DMS153 (cell line): ENCODE results near the gene UNC119B.

Experiments
- DNase-seq: peaks from one replicate; lab custom pipeline; 2025; lab: John Stamatoyannopoulos, UW

The UNC119B gene

DNA sequence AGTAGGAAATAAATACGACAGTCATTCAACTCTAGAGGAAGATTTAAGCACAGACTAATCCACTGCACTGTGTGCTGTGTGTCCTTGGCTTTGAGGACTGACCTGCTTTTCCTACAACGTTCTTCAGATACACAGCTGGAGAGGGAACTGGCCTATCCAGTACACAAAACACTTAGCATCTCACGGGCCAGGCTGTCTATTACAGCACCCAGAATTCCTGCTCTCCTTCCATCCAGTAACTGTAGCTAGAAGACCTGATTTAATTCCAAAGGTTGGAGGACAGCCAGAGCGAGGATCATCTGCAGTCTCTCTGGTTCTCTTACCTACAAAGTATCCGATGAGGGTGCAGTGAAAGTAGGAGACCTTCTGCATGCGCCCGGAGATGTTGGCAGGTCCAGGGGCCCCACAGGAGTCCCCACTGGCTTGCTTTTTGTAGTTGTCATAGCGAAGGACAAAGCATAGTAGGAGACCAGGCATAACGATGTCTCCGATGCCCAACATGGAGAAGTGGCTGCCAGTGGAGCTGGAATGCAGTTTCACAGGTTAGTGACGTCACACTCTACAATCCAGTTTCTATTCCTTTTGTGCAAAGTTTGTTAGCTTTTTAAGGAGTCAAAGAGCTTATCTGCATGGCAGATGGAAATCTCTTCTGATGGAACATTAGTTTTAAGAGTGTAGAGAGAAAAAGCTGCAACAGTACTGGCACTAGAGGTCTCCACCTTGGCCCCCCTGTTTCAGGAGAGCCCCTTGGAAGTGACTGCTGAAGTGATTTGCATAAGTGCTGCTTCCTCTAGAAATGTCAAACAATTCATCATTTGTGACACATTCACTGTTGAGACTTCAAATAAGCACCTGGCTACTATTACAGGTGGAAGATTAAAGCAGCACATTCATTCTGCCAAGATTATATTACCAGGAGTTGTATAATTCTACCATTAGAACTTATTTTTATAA lies 57.1 kb downstream of the UNC119B start:
- no peak for DNase-seq

DNA sequence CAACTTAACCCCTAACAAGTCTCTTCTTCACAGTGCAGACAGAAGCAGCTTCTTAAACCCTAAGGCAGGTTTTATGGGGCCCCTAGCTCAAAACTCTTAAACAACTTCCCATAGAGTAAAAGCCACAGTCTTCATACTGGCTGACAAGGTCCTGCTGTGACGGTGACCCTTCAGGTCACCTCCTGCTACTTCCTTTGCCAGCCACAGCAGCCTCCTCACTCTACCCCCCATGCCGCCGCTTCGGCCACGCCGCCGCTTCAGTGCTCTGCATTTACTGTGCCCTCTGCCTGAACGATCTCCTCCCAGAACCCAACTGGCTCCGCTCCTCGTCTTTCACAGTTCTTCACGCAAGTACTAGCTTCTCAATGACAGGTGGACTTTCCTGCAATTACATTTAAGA lies 60.8 kb downstream of the UNC119B start:
- DNase-seq = no peak
